Thyroid gland (tissue), 4 donors: ENCODE measurements around the gene ERG. TPM values are rescaled to one million over a fixed set of nuclear protein-coding genes. Genes with fewer than 3 reads are reported as not detected.

ENCODE experiments used
- DNase-seq, 2 donors: peaks; one replicate each; pipeline ENCODE4 v3.0.0-alpha.2; 2019
- H3K27ac ChIP-seq, 3 donors: fragments of 200-600 bp; sonication (generic); 1 replicate in 2 of 3; 2 replicates in 1 of 3; pipeline ENCODE4 v1.5.1; 2016 to 2019; ENCODE audit warnings: mild to moderate bottlenecking in 1 of 3, moderate library complexity in 1 of 3
- H3K27me3 ChIP-seq: fragments of 200-600 bp; sonication (generic); one replicate; pipeline ENCODE4 v1.5.1; 2019
- H3K36me3 ChIP-seq, 2 donors: fragments of 200-600 bp; sonication (generic); one replicate each; pipeline ENCODE4 v1.5.1; 2016 to 2019
- H3K4me1 ChIP-seq, 2 donors: fragments of 200-600 bp; sonication (generic); one replicate each; pipeline ENCODE4 v1.5.1; 2017 to 2019
- H3K4me3 ChIP-seq, 3 donors: fragments of 200-600 bp; sonication (generic); replicated peaks in 1 of 3; 1 replicate in 2 of 3; 2 replicates in 1 of 3; pipeline ENCODE4 v1.5.1; 2016; ENCODE audit warnings: mild to moderate bottlenecking in 1 of 3
- H3K9me3 ChIP-seq: fragments of 200-600 bp; sonication (generic); one replicate; pipeline ENCODE4 v1.5.1; 2017
- CTCF ChIP-seq, 6 experiments: fragments of 200-600 bp in 3 of 6; fragments of 450-650 bp in 3 of 6; sonication (generic) in 3 of 6; IDR thresholded peaks; one replicate each; pipeline ENCODE4 v1.5.1; 2016 to 2019; ENCODE audit warnings: antibody characterized with exemption in 6 of 6, mild to moderate bottlenecking in 2 of 6, inconsistent platforms in 1 of 6, moderate library complexity in 1 of 6
- POLR2A ChIP-seq, 2 donors: fragments of 450-650 bp; IDR thresholded peaks; one replicate each; pipeline ENCODE4 v1.6.1; 2017; ENCODE audit warnings: antibody characterized with exemption in 2 of 2, mild to moderate bottlenecking in 2 of 2, moderate library complexity in 1 of 2
- WGBS, 2 donors: methylation state at CpG; one replicate each; pipeline ENCODE4 v1.1.5; 2017; 5-methylcytosine and 5-hydroxymethylcytosine counted together
- intact Hi-C: fragments of 100-400 bp; cut with DNase I; formaldehyde crosslinking; loops from one replicate; pipeline ENCODE4 v1.15.1; 2023
- total RNA-seq, 4 donors: library from RNA; depleted of rRNA; stranded (reverse); fragments of >200 nt; gene quantifications; one replicate each; pipeline ENCODE4 v1.2.3, GENCODE V29; 2016

The ERG gene
- total RNA-seq, 4 donors from 2014 or later = 9.9 to 25.1 (median 18.2) TPM

GRCh38 chr21:38410466-38410865, 87.8 kb downstream of the ERG start:
- Histone ChIP-seq H3K9me3 (no peaks in the 10 kb centered on the region), H3K27ac (no peak overlapping the region), H3K36me3 (no peaks in the 10 kb centered on the region), H3K4me1 (no peaks in the 10 kb centered on the region), H3K27me3 (no peaks in the 10 kb centered on the region), H3K4me3 (no peak overlapping the region)
- WGBS, 2 donors = 41 to 68% methylated on average over 1 of the region's 1 CpG
- no peak for DNase-seq
- intact Hi-C loops = no loop called here
- TF ChIP-seq CTCF (IDR thresholded peaks at IDR 0.05) (no peak), POLR2A (IDR thresholded peaks at IDR 0.05) (no peak)

- 67 to 79% methylated on average over 3 of the region's 3 CpGs for WGBS, 2 donors
- Histone ChIP-seq H3K27ac (no peak overlapping the region), H3K9me3 (no peaks in the 10 kb centered on the region), H3K36me3 (no peaks in the 10 kb centered on the region), H3K4me3 (no peak overlapping the region), H3K4me1 (no peaks in the 10 kb centered on the region), H3K27me3 (no peaks in the 10 kb centered on the region)
- intact Hi-C loops = no loop called here
- TF ChIP-seq POLR2A (IDR thresholded peaks at IDR 0.05) (no peak), CTCF (IDR thresholded peaks at IDR 0.05) (no peak)
- DNase-seq = no peak
Measured at GRCh38 chr21:38409907-38410306, 88.4 kb downstream of the ERG start.

- WGBS, 2 donors = 54 to 58% methylated on average over 9 of the region's 9 CpGs
- TF ChIP-seq POLR2A (IDR thresholded peaks at IDR 0.05) = no peak
- intact Hi-C loops = no loop called here
Measured at GRCh38 chr21:38404177-38404576, 94.1 kb downstream of the ERG start.

GRCh38 chr21:38402795-38403194, 95.5 kb downstream of the ERG start:
- no peaks in the 10 kb centered on the region for H3K36me3 ChIP-seq
- no peak for DNase-seq
- H3K9me3 ChIP-seq = no peaks in the 10 kb centered on the region
- no peaks in the 10 kb centered on the region for H3K4me1 ChIP-seq
- H3K4me3 ChIP-seq = no peak overlapping the region
- 54 to 63% methylated on average over 6 of the region's 6 CpGs for WGBS, 2 donors
- TF ChIP-seq CTCF (IDR thresholded peaks at IDR 0.05) (no peak), POLR2A (IDR thresholded peaks at IDR 0.05) (no peak)
- intact Hi-C loops = no loop called here
- no peaks in the 10 kb centered on the region for H3K27me3 ChIP-seq
- H3K27ac ChIP-seq = no peak overlapping the region

More at GRCh38 chr21:38404177-38404576, 94.1 kb downstream of the ERG start:
- DNase-seq = no peak
- Histone ChIP-seq H3K27me3 (no peaks in the 10 kb centered on the region), H3K4me3 (no peak overlapping the region), H3K36me3 (no peaks in the 10 kb centered on the region), H3K4me1 (no peaks in the 10 kb centered on the region), H3K27ac (no peak overlapping the region), H3K9me3 (no peaks in the 10 kb centered on the region)

- WGBS, 2 donors = 89 to 90% methylated on average over 11 of the region's 11 CpGs
- H3K27ac ChIP-seq = no peak overlapping the region
- no peaks in the 10 kb centered on the region for H3K36me3 ChIP-seq
- H3K4me3 ChIP-seq = no peak overlapping the region
- DNase-seq = no peak
- no peaks in the 10 kb centered on the region for H3K9me3 ChIP-seq
- intact Hi-C loops = no loop called here
- no peaks in the 10 kb centered on the region for H3K27me3 ChIP-seq
- no peaks in the 10 kb centered on the region for H3K4me1 ChIP-seq
- TF ChIP-seq POLR2A (IDR thresholded peaks at IDR 0.05) (no peak), CTCF (IDR thresholded peaks at IDR 0.05) (no peak)
Measured at GRCh38 chr21:38402291-38402690, 96.0 kb downstream of the ERG start.
